Measurements from ENCODE around the gene TSHZ2.

DNA sequence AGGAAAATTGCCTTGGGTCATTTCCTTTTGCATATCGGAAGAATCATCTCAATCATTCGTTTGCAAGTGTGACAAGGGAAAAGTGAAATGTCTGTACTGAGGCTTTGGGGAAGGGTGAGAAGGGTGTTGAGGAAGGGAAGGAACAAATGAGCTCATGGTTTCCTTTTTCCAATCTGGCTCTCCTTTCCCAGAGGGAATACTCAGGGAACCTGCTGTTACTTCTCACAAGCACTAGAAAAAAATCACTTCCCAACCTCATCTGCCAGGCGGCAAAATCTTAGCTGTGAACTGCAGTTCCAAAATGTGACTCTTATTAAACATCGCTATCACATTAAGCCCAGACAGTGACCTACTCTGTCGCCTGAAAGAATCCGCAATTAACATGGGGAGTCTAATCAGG is 363.4 kb downstream of the TSHZ2 start:
- TF ChIP-seq YY1 (IDR thresholded peaks at IDR 0.05; ENCODE audit: insufficient read depth, insufficient read length) (no peak), ZNF274 (IDR thresholded peaks at IDR 0.05; ENCODE audit: low read depth, low read length) (no peak), SUZ12 (IDR thresholded peaks at IDR 0.05; ENCODE audit: extremely low read depth, insufficient read depth, insufficient read length) (no peak)

All from NT2/D1 (cell line).